Right lobe of liver (tissue), 6 donors: ENCODE results near the gene GADD45G. TPM values are rescaled to one million over a fixed set of nuclear protein-coding genes. Genes with fewer than 3 reads are reported as not detected.

Experiments
- ATAC-seq, 4 donors: fragments of 200-7000 bp; cut with Tn5 transposase; one replicate each; pipeline ENCODE4 v1.9.1; 2020; ENCODE audit warnings: mild to moderate bottlenecking in 4 of 4, moderate library complexity in 4 of 4
- DNase-seq, 3 donors: peaks; one replicate each; pipeline ENCODE4 v3.0.0-alpha.2; 2020
- H3K27ac ChIP-seq, 3 donors: fragments of 200-600 bp; one replicate each; pipeline ENCODE4 v1.8.0; 2022
- H3K27me3 ChIP-seq, 2 donors: fragments of 200-600 bp; one replicate each; pipeline ENCODE4 v1.8.0; 2022
- H3K36me3 ChIP-seq, 4 donors: fragments of 200-600 bp; sonication (generic) in 1 of 4; one replicate each; pipeline versions ENCODE4 v1.5.1 to v1.8.0; 2017 to 2022; ENCODE audit warnings: control low read depth in 1 of 4
- H3K4me1 ChIP-seq, 4 donors: fragments of 200-600 bp; sonication (generic) in 1 of 4; one replicate each; pipeline versions ENCODE4 v1.5.1 to v1.8.0; 2017 to 2022; ENCODE audit warnings: control low read depth in 1 of 4
- H3K4me3 ChIP-seq, 3 donors: fragments of 200-600 bp; one replicate each; pipeline ENCODE4 v1.8.0; 2022
- H3K9me3 ChIP-seq, 4 donors: fragments of 200-600 bp; sonication (generic) in 1 of 4; one replicate each; pipeline versions ENCODE4 v1.5.1 to v1.8.0; 2017 to 2022; ENCODE audit warnings: control low read depth in 1 of 4
- CTCF ChIP-seq, 4 donors: fragments of 200-600 bp in 3 of 4; fragments of 450-650 bp in 1 of 4; IDR thresholded peaks; one replicate each; pipeline versions ENCODE4 v1.5.1 to v1.8.0; 2016 to 2022; ENCODE audit warnings: antibody characterized with exemption in 4 of 4, mild to moderate bottlenecking in 2 of 4
- POLR2A ChIP-seq: fragments of 450-650 bp; IDR thresholded peaks from one replicate; pipeline ENCODE4 v1.6.1; 2017; ENCODE audit warnings: antibody characterized with exemption, mild to moderate bottlenecking
- WGBS: methylation state at CpG from one replicate; pipeline ENCODE4 v1.1.6; 2018; ENCODE audit warnings: low coverage, low lambda C conversion rate; ENCODE audit not compliant: insufficient coverage; ENCODE audit errors: missing lambda C conversion rate; 5-methylcytosine and 5-hydroxymethylcytosine counted together
- intact Hi-C, 2 donors: fragments of 100-400 bp; cut with DNase I; formaldehyde crosslinking; loops; one replicate each; pipeline versions ENCODE4 v1.11.2 to v1.14.1; 2022
- total RNA-seq, 6 experiments: library from RNA; depleted of rRNA in 2 of 6; stranded (reverse); fragments of >200 nt in 2 of 6; fragmentation: NEBNext Ultra II Directional in 3 of 6; extraction: Animal tissue kit (Norgen Biotek cat#: 25700) in 3 of 6; gene quantifications; one replicate each; pipeline versions ENCODE4 v1.1.0 to v1.2.4, GENCODE V29; 2016 to 2023
- donor health status: DM: no; HTN: yes; CAD: no.
- donor health status: DM: no; HTN: no; CAD: no.
- donor health status: DM: no; HTN: no; CAD: no.
- donor health status: DM: no; HTN: yes; CAD: no.
- donor health status: DM: no; HTN: yes; CAD: no.

The GADD45G gene
- total RNA-seq, 6 experiments from 2014 or later: 11.4 to 130 (median 30.9) TPM

GRCh38 chr9:89628601-89629000 is 23.8 kb downstream of the GADD45G start:
- TF ChIP-seq POLR2A (no peak), CTCF (IDR thresholded peaks at IDR 0.05) (no peak)
- no peaks in the 10 kb centered on the region for H3K36me3 ChIP-seq
- peaks cover 0 to 60% (median 13%) of the 10 kb centered on the region in 4 donors for H3K4me1 ChIP-seq

GRCh38 chr9:89629081-89629976 is 24.5 kb downstream of the GADD45G start:
- H3K4me3 ChIP-seq: no peak overlapping the region
- no peaks in the 10 kb centered on the region for H3K9me3 ChIP-seq
- DNase-seq: no peak
- H3K36me3 ChIP-seq: no peaks in the 10 kb centered on the region
- peaks cover 0 to 58% (median 13%) of the 10 kb centered on the region in 4 donors for H3K4me1 ChIP-seq
- no peaks in the 10 kb centered on the region for H3K27me3 ChIP-seq
- no peak for ATAC-seq
- WGBS: 77% methylated on average over 9 of the region's 12 CpGs
- intact Hi-C loops: no loop called here
- TF ChIP-seq CTCF (IDR thresholded peaks at IDR 0.05): no peak
- no peak for TF ChIP-seq POLR2A
- H3K27ac ChIP-seq: no peak overlapping the region

More at GRCh38 chr9:89628601-89629000, 23.8 kb downstream of the GADD45G start:
- no peak for ATAC-seq
- Histone ChIP-seq H3K4me3 (no peak overlapping the region), H3K27me3 (no peaks in the 10 kb centered on the region), H3K27ac (no peak overlapping the region), H3K9me3 (no peaks in the 10 kb centered on the region)
- intact Hi-C loops: no loop called here
- no peak for DNase-seq
- WGBS: 45% methylated on average over 2 of the region's 2 CpGs

GRCh38 chr9:89630508-89630907 is 25.7 kb downstream of the GADD45G start:
- intact Hi-C loops: no loop called here
- H3K27ac ChIP-seq: no peak overlapping the region
- ATAC-seq: no peak
- no peak overlapping the region for H3K4me3 ChIP-seq
- DNase-seq: no peak
- H3K9me3 ChIP-seq: no peaks in the 10 kb centered on the region
- no peaks in the 10 kb centered on the region for H3K27me3 ChIP-seq
- TF ChIP-seq POLR2A (no peak), CTCF (IDR thresholded peaks at IDR 0.05) (no peak)
- no peaks in the 10 kb centered on the region for H3K36me3 ChIP-seq
- H3K4me1 ChIP-seq: peaks cover 0 to 61% (median 13%) of the 10 kb centered on the region in 4 donors
- whole genome bisulfite sequencing: 92% methylated on average over 5 of the region's 5 CpGs

GRCh38 chr9:89631384-89631783 is 26.6 kb downstream of the GADD45G start:
- Histone ChIP-seq H3K36me3 (no peaks in the 10 kb centered on the region), H3K4me3 (no peak overlapping the region), H3K4me1 (peaks cover 0 to 55% (median 11%) of the 10 kb centered on the region in 4 donors), H3K27me3 (no peaks in the 10 kb centered on the region), H3K9me3 (no peaks in the 10 kb centered on the region), H3K27ac (peak overlapping the region in 2 of 3 donors; percentile 43 to 70)
- ATAC-seq (peak; percentile 66 to 81 (median 78)), DNase-seq (peak in 2 of 3 donors; percentile 75 to 87)
- intact Hi-C loops: no loop called here
- TF ChIP-seq CTCF (IDR thresholded peaks at IDR 0.05) (no peak), POLR2A (no peak)
- WGBS: 32% methylated on average over 6 of the region's 6 CpGs
